ENCODE data around the gene SCP2.

The SCP2 gene

GRCh38 chr1:53079251-53079650, 152.2 kb downstream of the SCP2 start:
- DNase-seq (ENCODE audit: extremely low read depth in 1 of 2, low read depth in 1 of 2) = no peak

GRCh38 chr1:53080041-53080440, 153.0 kb downstream of the SCP2 start:
- no peak for DNase-seq (ENCODE audit: extremely low read depth in 1 of 2, low read depth in 1 of 2)

GRCh38 chr1:53080769-53081168, 153.7 kb downstream of the SCP2 start:
- no peak for DNase-seq (ENCODE audit: extremely low read depth in 1 of 2, low read depth in 1 of 2)

DNA sequence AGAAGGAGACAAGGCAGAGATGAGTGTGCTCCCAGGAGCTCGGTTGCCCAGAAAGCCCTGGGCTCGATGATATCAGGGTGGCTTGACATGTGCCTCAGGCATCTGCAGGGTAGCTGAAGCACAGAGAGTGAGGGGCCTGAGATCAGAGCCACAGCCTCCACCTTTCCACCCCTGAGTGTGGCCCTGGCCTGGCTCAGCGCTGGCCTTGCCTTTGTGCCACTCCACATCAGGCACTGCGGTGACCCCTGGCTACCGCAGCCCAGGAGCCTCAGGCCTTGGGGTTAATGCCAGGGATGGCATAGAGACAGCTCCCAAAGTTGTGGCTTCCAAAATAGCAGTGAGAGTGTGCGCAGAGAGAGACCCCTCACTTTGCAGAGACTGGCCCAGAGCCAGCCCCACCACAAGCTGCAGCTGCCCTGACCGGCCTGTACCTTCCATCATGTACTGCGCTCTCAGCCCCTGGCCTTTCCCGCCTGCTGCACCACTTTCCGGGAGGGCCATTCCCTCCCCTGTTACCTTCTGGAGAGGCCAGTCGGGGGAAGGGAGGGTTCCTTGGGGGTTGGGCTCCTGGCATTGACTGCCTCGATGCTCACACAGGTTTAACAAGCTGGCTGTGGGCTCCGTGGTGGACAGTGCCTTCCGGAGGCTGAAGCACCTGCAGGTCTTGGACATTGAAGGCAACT, 154.4 kb downstream of the SCP2 start:
- DNase-seq (ENCODE audit: extremely low read depth in 1 of 2, low read depth in 1 of 2) = no peak

DNA sequence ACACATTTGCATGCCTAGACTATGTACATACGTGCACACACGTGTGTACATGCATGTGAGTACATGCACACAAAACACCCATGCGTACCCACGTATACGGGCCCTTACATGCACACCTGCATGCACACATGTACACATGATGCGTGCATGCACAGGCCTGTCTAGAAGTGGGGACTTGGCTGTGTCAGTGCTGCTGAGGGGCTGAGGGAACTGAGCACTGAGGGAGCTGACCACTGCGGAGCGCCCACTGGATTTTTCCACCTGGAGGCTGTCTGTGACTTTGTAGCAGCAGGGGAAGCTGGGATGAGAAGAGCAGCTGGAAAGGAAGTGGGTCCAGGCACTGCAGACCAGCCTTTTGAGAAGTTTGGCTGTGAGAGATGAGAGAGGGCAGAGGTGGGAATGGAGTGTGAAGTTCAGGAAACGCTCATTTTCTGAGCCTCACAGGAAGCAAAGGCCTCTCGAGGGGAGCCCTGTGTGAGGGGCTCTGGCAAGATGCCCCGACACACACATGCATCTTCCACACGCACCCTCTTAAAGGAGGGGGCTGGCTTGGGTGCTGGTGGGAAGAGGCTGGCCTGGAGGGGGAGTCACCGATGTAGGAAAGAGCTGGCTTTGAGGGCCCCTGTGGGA, 155.9 kb downstream of the SCP2 start:
- DNase-seq (ENCODE audit: extremely low read depth in 1 of 2, low read depth in 1 of 2) = no peak

GRCh38 chr1:53083636-53084588, 156.8 kb downstream of the SCP2 start:
- DNase-seq (ENCODE audit: extremely low read depth in 1 of 2, low read depth in 1 of 2) = no peak

DNA sequence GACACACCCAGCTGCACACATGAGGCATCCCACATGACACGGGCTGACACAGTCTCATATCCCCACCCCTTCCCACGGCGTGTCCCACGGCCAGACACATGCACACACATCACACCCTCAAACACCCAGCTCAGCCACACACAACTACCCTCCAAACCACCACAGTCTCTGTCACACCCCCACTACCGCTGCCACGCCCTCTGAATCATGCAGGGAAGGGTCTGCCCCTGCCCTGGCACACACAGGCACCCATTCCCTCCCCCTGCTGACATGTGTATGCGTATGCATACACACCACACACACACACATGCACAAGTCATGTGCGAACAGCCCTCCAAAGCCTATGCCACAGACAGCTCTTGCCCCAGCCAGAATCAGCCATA, 157.5 kb downstream of the SCP2 start:
- no peak for DNase-seq (ENCODE audit: extremely low read depth in 1 of 2, low read depth in 1 of 2)

GRCh38 chr1:53085405-53085804, 158.3 kb downstream of the SCP2 start:
- DNase-seq (ENCODE audit: extremely low read depth in 1 of 2, low read depth in 1 of 2) = no peak

DNA sequence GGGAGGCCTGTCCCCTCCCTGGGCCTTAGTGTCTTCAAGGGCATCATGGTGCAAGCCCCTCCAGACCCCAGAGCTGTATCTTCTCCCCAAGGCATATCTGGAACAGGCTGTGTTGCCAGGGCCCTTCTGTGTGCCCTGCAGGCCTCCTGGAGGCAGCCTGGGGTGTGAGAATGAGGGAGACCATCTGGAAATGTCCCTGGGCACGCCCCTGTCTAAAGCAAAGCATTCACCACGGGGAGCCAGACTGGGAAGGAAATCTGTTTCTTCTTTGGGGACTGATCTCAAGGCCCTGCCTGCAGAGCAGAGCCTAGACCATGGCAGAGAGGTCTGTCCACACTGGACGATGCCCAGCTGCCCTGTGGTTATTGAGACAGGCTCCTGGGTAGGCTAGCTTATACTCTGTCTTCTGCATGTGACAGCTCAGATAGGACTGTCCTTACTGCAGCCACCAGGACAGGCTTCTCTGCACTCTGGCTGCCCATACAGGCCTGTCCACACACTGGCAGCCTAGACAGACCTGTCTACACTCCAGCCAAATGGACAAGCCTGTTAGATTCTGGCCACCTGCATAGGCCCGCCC, 159.5 kb downstream of the SCP2 start:
- no peak for DNase-seq (ENCODE audit: extremely low read depth in 1 of 2, low read depth in 1 of 2)

DNA sequence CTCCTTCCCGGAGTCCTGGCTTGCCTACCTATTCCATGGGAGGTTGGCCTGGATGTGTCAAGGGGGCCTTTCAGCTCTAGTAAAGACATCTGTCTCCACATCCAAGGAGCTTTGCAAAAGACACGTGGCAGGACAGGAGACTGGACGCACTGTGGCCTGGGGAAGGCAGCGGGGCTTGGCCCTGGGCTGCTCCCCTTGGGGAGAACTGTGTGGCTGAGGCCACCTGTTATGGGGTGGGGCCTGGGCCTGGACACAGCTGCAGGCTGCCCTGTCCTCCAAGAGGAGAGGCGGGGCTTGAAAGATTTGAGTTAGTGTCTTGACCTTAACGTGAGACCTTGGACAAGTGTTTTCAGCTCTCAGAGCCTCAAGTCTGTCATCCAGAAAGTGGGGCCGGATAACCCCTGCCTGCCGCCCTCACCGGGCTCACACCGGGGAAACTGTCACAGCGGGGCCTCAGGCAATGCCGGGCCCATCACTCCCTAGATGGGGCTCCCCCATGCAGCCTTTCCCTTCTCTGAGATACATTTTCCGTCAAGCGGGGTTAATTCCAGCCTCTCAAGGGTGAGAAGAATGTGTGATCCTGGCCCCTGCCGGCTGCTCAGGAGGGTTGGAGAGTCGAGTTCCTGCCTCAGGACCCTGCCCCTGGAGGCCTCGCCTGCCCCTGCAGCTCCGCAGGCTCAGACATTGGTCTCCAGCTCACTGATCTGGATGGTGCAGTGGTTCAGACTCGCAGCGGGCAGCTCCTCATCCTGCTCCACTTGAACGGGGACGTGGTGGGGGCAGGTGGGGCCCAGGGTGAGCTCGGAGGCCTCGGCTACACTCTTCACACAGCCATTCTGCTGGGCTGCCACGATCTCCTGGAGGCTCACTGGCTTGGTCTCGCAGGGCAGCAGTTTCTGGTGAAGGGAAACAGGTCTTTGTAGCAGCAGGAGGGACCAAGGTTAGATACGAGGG, 160.5 kb downstream of the SCP2 start:
- DNase-seq (ENCODE audit: extremely low read depth in 1 of 2, low read depth in 1 of 2) = no peak

GRCh38 chr1:53088616-53089300, 161.7 kb downstream of the SCP2 start:
- no peak for DNase-seq (ENCODE audit: extremely low read depth in 1 of 2, low read depth in 1 of 2)

GRCh38 chr1:53089478-53090226, 162.6 kb downstream of the SCP2 start:
- no peak for DNase-seq (ENCODE audit: extremely low read depth in 1 of 2, low read depth in 1 of 2)

DNA sequence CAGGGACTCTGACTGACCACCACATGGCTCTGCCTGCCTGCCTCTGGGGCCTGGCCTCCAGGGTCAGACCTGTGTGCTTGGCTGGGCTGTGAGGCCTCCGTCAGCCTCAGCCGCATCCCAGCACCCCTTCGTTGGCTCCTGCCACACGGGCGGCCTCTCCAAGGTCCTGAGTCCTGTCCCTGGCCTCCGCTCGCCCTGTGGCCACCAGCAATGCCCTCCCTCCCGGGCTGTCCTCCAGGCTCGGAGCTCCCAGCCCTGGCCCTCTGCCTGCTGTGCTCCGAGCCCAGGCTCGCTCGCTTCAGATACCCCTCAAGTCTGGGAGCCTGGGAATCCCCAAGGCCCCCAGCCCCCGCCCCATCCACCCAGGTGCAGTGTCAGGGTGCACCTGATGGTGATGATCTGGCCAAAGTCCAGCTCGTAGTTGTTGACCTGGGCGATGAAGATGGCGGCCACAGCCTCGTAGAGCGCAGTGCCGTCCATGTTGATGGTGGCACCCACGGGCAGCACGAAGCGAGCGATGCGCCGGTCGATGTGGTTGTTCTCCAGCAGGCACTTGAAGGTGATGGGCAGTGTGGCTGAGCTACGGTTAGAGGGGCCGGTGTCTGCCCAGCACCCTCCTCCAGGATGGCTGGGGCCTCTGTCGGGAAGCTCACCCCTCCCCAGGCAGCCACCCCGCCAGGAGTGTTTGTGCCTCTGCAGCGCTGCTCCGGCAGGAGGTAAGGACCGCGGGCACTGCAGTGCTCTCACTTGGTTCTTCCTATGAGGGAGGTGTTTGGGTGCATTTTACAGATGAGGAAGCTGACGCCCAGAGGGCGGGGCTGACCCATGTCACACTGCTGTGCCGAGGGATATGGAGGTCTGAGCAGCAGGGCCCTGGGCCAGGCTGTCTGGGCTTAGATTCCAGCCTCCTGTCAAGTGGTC, 163.4 kb downstream of the SCP2 start:
- no peak for DNase-seq (ENCODE audit: extremely low read depth in 1 of 2, low read depth in 1 of 2)

- DNase-seq (ENCODE audit: extremely low read depth in 1 of 2, low read depth in 1 of 2) = no peak
Observed at GRCh38 chr1:53091841-53092645, 165.0 kb downstream of the SCP2 start.

DNA sequence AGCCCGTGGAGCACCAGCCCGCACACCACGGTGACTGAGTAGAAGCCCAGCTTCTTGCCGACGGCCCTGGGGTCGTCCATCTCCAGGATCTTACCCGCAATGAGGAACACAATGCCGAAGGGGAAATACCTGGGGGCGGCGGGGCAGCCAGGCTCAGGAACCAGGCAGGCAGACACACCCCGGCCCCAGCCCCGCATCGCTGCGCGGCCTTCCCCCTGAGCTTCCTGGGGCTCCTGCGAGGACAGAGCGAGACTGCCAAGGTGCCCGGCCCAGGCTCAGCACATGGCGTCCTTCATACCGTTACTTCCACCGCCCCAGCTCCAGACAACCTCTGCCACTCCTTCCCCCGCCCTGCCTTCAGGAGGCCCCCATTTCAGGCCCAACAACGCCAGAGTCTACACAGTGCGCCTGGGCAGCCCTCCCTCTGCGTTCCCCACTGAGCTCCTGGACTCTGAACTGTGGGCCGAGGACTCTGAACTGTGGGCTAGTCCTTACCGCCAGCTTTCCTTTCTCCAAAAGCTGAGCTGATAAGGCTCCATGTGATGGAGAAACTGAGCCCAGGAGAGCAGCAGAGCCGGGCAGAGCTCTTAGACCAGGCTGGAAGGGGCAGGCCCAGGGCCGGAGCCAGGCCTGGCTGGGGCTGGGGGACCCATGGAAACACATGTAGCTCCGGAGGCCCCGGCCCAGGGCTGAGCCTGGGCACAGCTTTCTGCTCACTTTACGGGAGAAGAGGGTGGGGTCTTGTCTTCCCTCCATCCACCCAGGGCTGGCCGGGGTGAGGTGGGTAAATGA, 165.8 kb downstream of the SCP2 start:
- no peak for DNase-seq (ENCODE audit: extremely low read depth in 1 of 2, low read depth in 1 of 2)

DNA sequence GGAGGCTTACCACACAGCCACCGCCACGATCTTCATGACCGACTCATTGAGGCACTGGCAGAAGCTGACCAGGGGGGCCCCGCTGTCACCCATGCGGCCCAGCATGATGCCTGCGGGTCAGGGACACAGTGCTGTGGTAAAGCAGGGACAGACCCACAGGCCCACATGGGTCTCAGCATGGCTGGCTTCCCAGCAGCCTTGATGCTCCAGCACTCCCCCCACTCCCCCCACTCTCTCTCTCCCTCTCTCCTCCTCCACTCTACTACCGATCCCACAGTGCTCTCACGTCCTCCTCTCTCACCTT, 166.3 kb downstream of the SCP2 start:
- DNase-seq (ENCODE audit: extremely low read depth in 1 of 2, low read depth in 1 of 2) = no peak

All from activated CD8-positive, alpha-beta memory T cell treated with anti-CD3 and anti-CD28 coated beads for 1 hour (primary cell).